Measurements from ENCODE around the gene PIGR.

Gene PIGR

DNA sequence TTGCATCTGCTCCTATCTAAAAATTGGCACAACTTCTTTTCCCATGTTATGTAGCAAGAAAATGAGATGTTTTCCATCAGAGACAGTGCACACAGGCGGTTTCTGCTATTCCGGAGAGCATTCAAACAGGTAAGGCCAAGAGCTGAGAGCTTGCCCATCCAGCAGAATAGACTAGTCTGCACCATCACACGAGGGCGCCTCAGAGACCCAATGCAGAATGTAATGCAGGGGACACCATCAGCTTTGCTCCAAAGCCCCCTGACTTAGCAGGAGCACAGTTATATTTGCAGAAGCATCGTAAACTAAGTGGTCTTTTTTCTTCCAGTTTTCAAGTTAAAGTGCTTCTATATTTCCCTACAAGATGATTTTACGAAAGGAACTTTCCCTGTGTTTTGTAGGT lies 44.3 kb downstream of the PIGR start:
- no peak for TF ChIP-seq GATA3 (IDR thresholded peaks at IDR 0.05; ENCODE audit: low read depth, low read length)
- no peak for TF ChIP-seq GATA2 (IDR thresholded peaks at IDR 0.05; ENCODE audit: low read depth, low read length)

- TF ChIP-seq GATA3 (IDR thresholded peaks at IDR 0.05; ENCODE audit: low read depth, low read length) (no peak), GATA2 (IDR thresholded peaks at IDR 0.05; ENCODE audit: low read depth, low read length) (no peak)
These were observed 46.1 kb downstream of the PIGR start for GRCh38 chr1:206900149-206900548.

DNA sequence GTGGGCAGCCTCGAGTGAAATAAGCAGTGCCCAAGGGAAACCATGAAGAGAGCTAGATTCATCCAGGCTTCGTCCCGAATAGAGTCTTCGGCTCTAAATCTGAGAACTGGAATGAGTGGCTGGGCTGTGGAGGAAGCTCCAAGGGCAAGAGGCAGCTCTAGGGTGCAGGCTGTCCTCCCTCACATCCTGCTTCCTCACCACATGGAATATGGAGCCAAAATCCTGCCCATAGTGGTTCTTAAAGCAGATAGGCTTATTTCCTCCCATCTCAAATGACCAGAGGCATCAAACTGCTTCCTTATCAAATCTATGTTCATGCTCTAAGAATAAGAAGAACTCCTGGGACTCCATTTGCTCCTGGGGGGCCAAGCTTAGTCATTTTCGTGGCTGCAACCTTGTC lies 46.5 kb downstream of the PIGR start:
- no peak for TF ChIP-seq GATA3 (IDR thresholded peaks at IDR 0.05; ENCODE audit: low read depth, low read length)
- TF ChIP-seq GATA2 (IDR thresholded peaks at IDR 0.05; ENCODE audit: low read depth, low read length): no peak

DNA sequence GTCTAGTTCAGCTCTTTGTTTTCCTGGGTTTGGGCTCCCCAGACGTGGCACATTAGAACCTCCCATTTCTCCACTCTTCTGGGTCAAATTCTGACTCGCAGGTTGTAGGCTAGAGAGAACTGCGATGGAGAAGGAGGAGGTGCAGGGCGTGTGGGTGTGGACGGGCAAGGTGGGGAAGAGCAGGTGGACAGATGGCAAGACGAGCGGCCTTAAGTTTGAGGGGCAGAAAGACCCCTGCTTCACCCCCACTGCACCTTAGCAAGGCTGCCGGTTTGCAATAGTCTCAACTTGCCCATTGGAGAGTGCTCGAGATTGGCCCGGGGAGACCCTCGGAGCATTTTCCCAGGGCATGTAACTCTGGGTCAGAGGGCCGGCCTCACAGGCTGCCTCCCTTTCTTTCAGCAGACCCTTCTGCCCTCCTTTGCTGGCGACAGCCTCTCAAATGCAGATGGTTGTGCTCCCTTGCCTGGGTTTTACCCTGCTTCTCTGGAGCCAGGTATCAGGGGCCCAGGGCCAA lies 47.3 kb downstream of the PIGR start:
- TF ChIP-seq GATA3 (IDR thresholded peaks at IDR 0.05; ENCODE audit: low read depth, low read length) (no peak), GATA2 (IDR thresholded peaks at IDR 0.05; ENCODE audit: low read depth, low read length) (no peak)

GRCh38 chr1:206898089-206898914 lies 48.0 kb downstream of the PIGR start:
- no peak for TF ChIP-seq GATA2 (IDR thresholded peaks at IDR 0.05; ENCODE audit: low read depth, low read length)
- no peak for TF ChIP-seq GATA3 (IDR thresholded peaks at IDR 0.05; ENCODE audit: low read depth, low read length)

DNA sequence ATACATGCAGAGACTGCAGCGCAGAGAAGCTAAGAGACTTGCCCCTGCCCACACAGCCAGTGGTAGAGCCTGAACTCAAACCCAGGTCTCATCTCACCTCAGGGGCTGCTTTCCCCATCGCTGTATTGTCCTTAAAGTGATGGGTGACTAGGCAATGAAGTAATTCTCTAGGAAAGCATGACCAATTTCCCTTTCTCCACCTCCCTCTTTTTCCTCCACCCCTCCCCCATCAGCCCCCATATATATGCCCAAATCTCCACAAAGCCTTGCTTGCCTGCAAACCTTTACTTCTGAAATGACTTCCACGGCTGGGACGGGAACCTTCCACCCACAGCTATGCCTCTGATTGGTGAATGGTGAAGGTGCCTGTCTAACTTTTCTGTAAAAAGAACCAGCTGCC lies 49.1 kb downstream of the PIGR start, which contains the start of gene IL24:
IL24 (plus strand) TSS at position 269 of the 400 bp plus-strand sequence. CDS start 390 bp downstream, outside the sequence.
- TF ChIP-seq GATA2 (IDR thresholded peaks at IDR 0.05; ENCODE audit: low read depth, low read length): no peak
- no peak for TF ChIP-seq GATA3 (IDR thresholded peaks at IDR 0.05; ENCODE audit: low read depth, low read length)

GRCh38 chr1:206896261-206896660 lies 50.0 kb downstream of the PIGR start:
- TF ChIP-seq GATA3 (IDR thresholded peaks at IDR 0.05; ENCODE audit: low read depth, low read length) (no peak), GATA2 (IDR thresholded peaks at IDR 0.05; ENCODE audit: low read depth, low read length) (no peak)

DNA sequence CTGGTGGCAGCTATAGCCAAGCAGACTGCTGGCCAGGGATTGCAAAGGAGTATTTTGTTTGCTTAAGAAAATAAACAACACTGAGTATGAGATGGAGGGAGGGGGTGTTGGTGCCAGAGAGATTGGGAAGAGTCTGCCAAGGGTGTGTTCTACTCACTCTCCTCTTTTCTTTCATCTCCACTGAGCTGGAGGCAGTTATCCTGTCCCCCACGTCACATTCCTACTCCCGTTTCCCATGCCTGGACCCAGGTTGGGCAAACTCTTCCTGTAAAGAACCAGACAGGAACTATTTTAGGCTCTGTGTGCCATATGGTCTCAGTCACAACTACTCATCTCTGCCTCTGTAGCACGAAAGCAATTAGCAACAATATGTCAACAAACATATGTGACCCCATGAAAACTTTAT lies 50.4 kb downstream of the PIGR start:
- TF ChIP-seq GATA2 (IDR thresholded peaks at IDR 0.05; ENCODE audit: low read depth, low read length): no peak
- no peak for TF ChIP-seq GATA3 (IDR thresholded peaks at IDR 0.05; ENCODE audit: low read depth, low read length)

GRCh38 chr1:206895325-206895724 lies 50.9 kb downstream of the PIGR start:
- TF ChIP-seq GATA3 (IDR thresholded peaks at IDR 0.05; ENCODE audit: low read depth, low read length): no peak
- TF ChIP-seq GATA2 (IDR thresholded peaks at IDR 0.05; ENCODE audit: low read depth, low read length): no peak

DNA sequence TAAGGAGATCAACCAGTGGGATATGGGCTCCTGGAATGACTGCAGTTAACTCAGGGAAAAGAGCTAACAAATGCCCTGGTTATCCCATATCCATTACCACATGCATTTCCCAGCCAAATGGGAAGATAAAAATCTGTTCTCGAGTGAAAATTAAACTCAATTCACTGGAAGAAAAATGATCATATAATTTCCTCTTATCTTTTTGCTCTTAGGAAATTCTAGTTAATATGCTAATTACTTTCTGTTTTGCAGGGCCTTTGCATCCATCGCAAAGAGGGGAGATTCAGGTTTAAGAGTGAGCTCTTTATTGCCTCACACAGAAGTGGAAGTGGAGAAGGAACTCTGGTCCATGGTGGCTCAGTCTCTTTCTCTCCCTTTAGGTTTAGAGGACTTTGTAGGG lies 52.9 kb downstream of the PIGR start:
- TF ChIP-seq GATA3 (IDR thresholded peaks at IDR 0.05; ENCODE audit: low read depth, low read length) (no peak), GATA2 (IDR thresholded peaks at IDR 0.05; ENCODE audit: low read depth, low read length) (peak; percentile 49; the same call in 1 of the 2 replicates)

DNA sequence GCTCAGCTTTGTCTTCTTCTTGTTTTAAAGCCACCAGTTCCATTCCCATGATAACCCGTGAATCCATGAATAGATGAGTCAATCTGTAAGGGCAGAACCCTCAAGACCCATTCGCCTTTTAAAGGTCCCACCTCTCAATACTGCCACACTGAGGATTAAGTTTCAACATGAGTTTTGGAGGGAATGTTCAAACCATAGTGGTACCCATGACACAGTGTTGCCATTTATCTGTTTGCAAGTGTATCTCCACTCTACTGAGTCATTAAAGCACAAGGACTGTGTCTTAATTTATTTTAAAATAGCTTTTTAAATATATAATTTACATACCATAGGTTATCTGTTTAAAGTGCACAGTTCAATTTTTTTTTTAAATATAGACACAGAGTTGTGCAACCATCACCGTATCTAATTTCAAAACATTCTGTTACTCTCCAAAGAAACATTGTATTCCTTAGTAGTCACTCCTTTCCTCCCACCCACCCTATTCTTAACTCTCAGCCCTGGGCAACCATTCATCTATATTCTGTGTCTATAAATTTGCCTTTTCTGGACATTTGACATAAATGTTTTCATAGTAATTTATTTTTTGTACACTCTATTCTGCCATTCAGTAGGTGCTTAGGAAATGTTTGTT lies 53.8 kb downstream of the PIGR start:
- TF ChIP-seq GATA2 (IDR thresholded peaks at IDR 0.05; ENCODE audit: low read depth, low read length) (no peak), GATA3 (IDR thresholded peaks at IDR 0.05; ENCODE audit: low read depth, low read length) (no peak)

GRCh38 chr1:206891412-206891811 lies 54.9 kb downstream of the PIGR start:
- TF ChIP-seq GATA2 (IDR thresholded peaks at IDR 0.05; ENCODE audit: low read depth, low read length): no peak
- TF ChIP-seq GATA3 (IDR thresholded peaks at IDR 0.05; ENCODE audit: low read depth, low read length): no peak

- TF ChIP-seq GATA3 (IDR thresholded peaks at IDR 0.05; ENCODE audit: low read depth, low read length) (no peak), GATA2 (IDR thresholded peaks at IDR 0.05; ENCODE audit: low read depth, low read length) (no peak)
These were observed 55.9 kb downstream of the PIGR start for GRCh38 chr1:206890125-206891060.

GRCh38 chr1:206887701-206888100 lies 58.6 kb downstream of the PIGR start:
- TF ChIP-seq GATA3 (IDR thresholded peaks at IDR 0.05; ENCODE audit: low read depth, low read length) (no peak), GATA2 (IDR thresholded peaks at IDR 0.05; ENCODE audit: low read depth, low read length) (no peak)
